DND-41 (cell line): ENCODE results near the gene PTPRG.

Source experiments
- ATAC-seq: fragments of 200-7000 bp; cut with Tn5 transposase; 3 replicates; pipeline ENCODE4 v1.9.1; 2021; ENCODE audit warnings: low read depth; ENCODE audit not compliant: insufficient read depth
- DNase-seq: peaks from one replicate; pipeline ENCODE4 v3.0.0-alpha.2; 2020
- H2AFZ ChIP-seq: 2 replicates; pipeline ENCODE4 v1.6.0; 2012; ENCODE audit warnings: low read depth, low read length
- H3K27ac ChIP-seq: 2 replicates; pipeline ENCODE4 v1.5.1; 2012; ENCODE audit warnings: low read length, inconsistent platforms
- H3K27me3 ChIP-seq: fragments of 200-600 bp; sonication (generic); 2 replicates; pipeline ENCODE4 v1.6.0; 2012; ENCODE audit warnings: low read length, mild to moderate bottlenecking, inconsistent platforms; ENCODE audit not compliant: insufficient read depth, poor library complexity
- H3K36me3 ChIP-seq: 2 replicates; pipeline ENCODE4 v1.5.1; 2012; ENCODE audit warnings: low read length, inconsistent platforms; ENCODE audit not compliant: insufficient read depth
- H3K4me1 ChIP-seq: 2 replicates; pipeline ENCODE4 v1.5.1; 2012; ENCODE audit warnings: mild to moderate bottlenecking, low read length; ENCODE audit not compliant: insufficient read depth
- H3K4me2 ChIP-seq: 2 replicates; pipeline ENCODE4 v1.6.0; 2012; ENCODE audit warnings: mild to moderate bottlenecking, moderate library complexity, low read length, inconsistent platforms; ENCODE audit not compliant: insufficient read depth
- H3K4me3 ChIP-seq, 2 experiments: fragments of 200-600 bp in 1 of 2; shearing (Covaris generic) in 1 of 2; 2 replicates each; pipeline ENCODE4 v1.5.1; 2012 to 2016; ENCODE audit warnings: inconsistent platforms in 2 of 2, low read length in 2 of 2, mild to moderate bottlenecking in 2 of 2, low read depth in 1 of 2, moderate library complexity in 1 of 2
- H3K79me2 ChIP-seq: 2 replicates; pipeline ENCODE4 v1.6.0; 2012; ENCODE audit warnings: low read length, inconsistent platforms; ENCODE audit not compliant: insufficient read depth
- H3K9ac ChIP-seq: 2 replicates; pipeline ENCODE4 v1.6.0; 2012; ENCODE audit warnings: low read depth, mild to moderate bottlenecking, inconsistent platforms, low read length, moderate library complexity
- H3K9me3 ChIP-seq: 2 replicates; pipeline ENCODE4 v1.5.1; 2012; ENCODE audit warnings: low read length, moderate library complexity, mild to moderate bottlenecking, inconsistent platforms; ENCODE audit not compliant: insufficient read depth, severe bottlenecking
- H4K20me1 ChIP-seq: 2 replicates; pipeline ENCODE4 v1.6.0; 2012; ENCODE audit warnings: low read length; ENCODE audit not compliant: insufficient read depth
- CTCF ChIP-seq: IDR thresholded peaks from 2 replicates; pipeline ENCODE4 v1.5.1; 2012; ENCODE audit warnings: borderline replicate concordance, low read length, moderate library complexity, mild to moderate bottlenecking; ENCODE audit not compliant: poor library complexity, severe bottlenecking; ENCODE audit errors: extremely low read depth
- EZH2 ChIP-seq: IDR thresholded peaks from 3 replicates; pipeline ENCODE4 v1.6.1; 2012; ENCODE audit warnings: borderline replicate concordance, low read depth, mild to moderate bottlenecking, moderate library complexity, low read length, inconsistent platforms; ENCODE audit not compliant: severe bottlenecking

The PTPRG gene

GRCh38 chr3:61561374-61562041 is at the start of gene PTPRG:
TSS of gene PTPRG (plus strand) at chr3:61561571. CDS start at chr3:61562288, 717 bp downstream.
- Histone ChIP-seq H3K9ac (peak within 1 kb of the TSS; percentile 71), H2AFZ (peak within 1 kb of the TSS; percentile 71), H3K4me1 (peaks cover 28% of the 10 kb centered on the region), H3K27ac (peak within 1 kb of the TSS; percentile 87), H3K4me3 (peak within 1 kb of the TSS; percentile 40 to 76; a peak in 3 of 4 replicates), H3K9me3 (no peaks in the 10 kb centered on the region), H4K20me1 (peaks cover 8% of the 10 kb centered on the region; the same call in 1 of the 2 replicates), H3K36me3 (no peaks in the 10 kb centered on the region), H3K4me2 (peak within 1 kb of the TSS; percentile 70), H3K27me3 (no peaks in the 10 kb centered on the region), H3K79me2 (peaks cover 16% of the 10 kb centered on the region)
- TF ChIP-seq EZH2 (no peak), CTCF (no peak)
- peak; percentile 69 for ATAC-seq
- peak; percentile 80 for DNase-seq

GRCh38 chr3:61518590-61518989 is 42.8 kb upstream of the PTPRG start:
- ATAC-seq (no peak), DNase-seq (no peak)
- Histone ChIP-seq H3K4me1 (no peaks in the 10 kb centered on the region), H3K4me2 (no peak overlapping the region), H3K4me3 (no peak overlapping the region), H3K27me3 (no peaks in the 10 kb centered on the region), H3K36me3 (no peaks in the 10 kb centered on the region), H3K79me2 (no peaks in the 10 kb centered on the region), H3K9me3 (no peaks in the 10 kb centered on the region), H3K9ac (no peak overlapping the region), H3K27ac (no peak overlapping the region), H4K20me1 (no peaks in the 10 kb centered on the region), H2AFZ (no peak overlapping the region)
- TF ChIP-seq CTCF (no peak), EZH2 (no peak)

- Histone ChIP-seq H3K27ac (no peak overlapping the region), H3K4me1 (no peaks in the 10 kb centered on the region), H3K36me3 (no peaks in the 10 kb centered on the region), H3K4me2 (no peak overlapping the region), H3K27me3 (no peaks in the 10 kb centered on the region), H2AFZ (no peak overlapping the region), H3K4me3 (no peak overlapping the region), H3K9me3 (no peaks in the 10 kb centered on the region), H3K9ac (no peak overlapping the region), H4K20me1 (no peaks in the 10 kb centered on the region), H3K79me2 (no peaks in the 10 kb centered on the region)
- ATAC-seq = no peak
- no peak for DNase-seq
- TF ChIP-seq EZH2 (no peak), CTCF (no peak)
Measured at GRCh38 chr3:61520966-61521628, 40.3 kb upstream of the PTPRG start.
